Keratinocyte (primary cell): Measurements from ENCODE around the gene SEC62.

Experiments used
- EZH2 ChIP-seq: IDR thresholded peaks from one replicate; pipeline ENCODE4 v1.6.1; 2012; ENCODE audit warnings: inconsistent platforms, mild to moderate bottlenecking, low read length, moderate library complexity
- TF ChIP-seq, protein P1 (sequence below), 3 experiments: IDR thresholded peaks in 1 of 3; conservative IDR thresholded peaks in 1 of 3; optimal IDR thresholded peaks in 1 of 3; 2 replicates in 2 of 3; 3 replicates in 1 of 3; pipeline versions ENCODE3 to v1.5.1; 2011; ENCODE audit warnings: low read length in 3 of 3, mild to moderate bottlenecking in 3 of 3, moderate library complexity in 2 of 3, control low read depth in 1 of 3, inconsistent platforms in 1 of 3; ENCODE audit not compliant: insufficient read depth in 2 of 3; ENCODE audit errors: extremely low read depth in 1 of 3

- TF ChIP-seq, protein P1, sequence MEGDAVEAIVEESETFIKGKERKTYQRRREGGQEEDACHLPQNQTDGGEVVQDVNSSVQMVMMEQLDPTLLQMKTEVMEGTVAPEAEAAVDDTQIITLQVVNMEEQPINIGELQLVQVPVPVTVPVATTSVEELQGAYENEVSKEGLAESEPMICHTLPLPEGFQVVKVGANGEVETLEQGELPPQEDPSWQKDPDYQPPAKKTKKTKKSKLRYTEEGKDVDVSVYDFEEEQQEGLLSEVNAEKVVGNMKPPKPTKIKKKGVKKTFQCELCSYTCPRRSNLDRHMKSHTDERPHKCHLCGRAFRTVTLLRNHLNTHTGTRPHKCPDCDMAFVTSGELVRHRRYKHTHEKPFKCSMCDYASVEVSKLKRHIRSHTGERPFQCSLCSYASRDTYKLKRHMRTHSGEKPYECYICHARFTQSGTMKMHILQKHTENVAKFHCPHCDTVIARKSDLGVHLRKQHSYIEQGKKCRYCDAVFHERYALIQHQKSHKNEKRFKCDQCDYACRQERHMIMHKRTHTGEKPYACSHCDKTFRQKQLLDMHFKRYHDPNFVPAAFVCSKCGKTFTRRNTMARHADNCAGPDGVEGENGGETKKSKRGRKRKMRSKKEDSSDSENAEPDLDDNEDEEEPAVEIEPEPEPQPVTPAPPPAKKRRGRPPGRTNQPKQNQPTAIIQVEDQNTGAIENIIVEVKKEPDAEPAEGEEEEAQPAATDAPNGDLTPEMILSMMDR (optimal IDR thresholded peaks at IDR 0.05 in 1 of 3, IDR thresholded peaks at IDR 0.05 in 1 of 3, conservative IDR thresholded peaks at IDR 0.05 in 1 of 3; ENCODE audit: extremely low read depth in 1 of 3, insufficient read depth in 2 of 3, low read length in 3 of 3), result no peak
- no peak for TF ChIP-seq EZH2
Observed at GRCh38 chr3:169964176-169964575, 2.4 kb upstream of the SEC62 start.
